ENCODE measurements around the gene BHMT. TPM values are rescaled to one million over a fixed set of nuclear protein-coding genes. Genes with fewer than 3 reads are reported as not detected.

Gene BHMT
- not detected in 2 replicates for total RNA-seq (2011; cell fraction: chromatin; rRNA removed; ENCODE audit: low replicate concordance)
- not detected in 2 replicates for total RNA-seq (2011; cell fraction: nucleolus; rRNA removed)
- total RNA-seq (2011; cell fraction: nucleoplasm; rRNA removed) = not detected in 2 replicates
- total RNA-seq (2014; rRNA removed) (not detected in 2 replicates), total RNA-seq (2014; rRNA removed; fragmentation: Illumina TruSeq; extraction: Trizol) (not detected in 2 replicates), total RNA-seq (2015; rRNA removed; fragmentation: Illumina TruSeq; extraction: Trizol) (not detected in 2 replicates), total RNA-seq (2021) (0.16 TPM in 1 of 2 replicates, not detected in the other), polyA plus RNA-seq (2011; rRNA removed) (not detected in 2 replicates), polyA plus RNA-seq (2014; fragmentation: Illumina TruSeq; extraction: Trizol) (not detected in 2 replicates), polyA plus RNA-seq (2014; fragmentation: Nextera tagmentation; extraction: Ambion mirVana) (not detected), polyA plus RNA-seq (2014; rRNA removed) (not detected in 2 replicates), polyA minus RNA-seq (2011; rRNA and poly(A)+ RNA removed) (not detected in 2 replicates), Bru-seq, nascent RNA (not detected), BruChase-seq, experiment 1, labeled RNA remaining after a 2-hour chase (not detected), BruChase-seq, experiment 2, labeled RNA remaining after a 6-hour chase (percentile 5 among the genes with signal in this experiment)
- not detected in 2 replicates for polyA plus RNA-seq (2011; cell fraction: cytosol; rRNA removed)
- not detected in 2 replicates for polyA plus RNA-seq (2011; cell fraction: nucleus; rRNA removed)
- polyA plus RNA-seq (2012) = not detected in 2 replicates
- polyA minus RNA-seq (2011; cell fraction: cytosol; rRNA and poly(A)+ RNA removed) = not detected in 2 replicates
- not detected in 2 replicates for polyA minus RNA-seq (2011; cell fraction: nucleus; rRNA and poly(A)+ RNA removed)
- long read RNA-seq, experiment 1 = 0 reads
- long read RNA-seq, experiment 2 = 0 reads
- long read RNA-seq, experiment 3 = 0 reads

DNA sequence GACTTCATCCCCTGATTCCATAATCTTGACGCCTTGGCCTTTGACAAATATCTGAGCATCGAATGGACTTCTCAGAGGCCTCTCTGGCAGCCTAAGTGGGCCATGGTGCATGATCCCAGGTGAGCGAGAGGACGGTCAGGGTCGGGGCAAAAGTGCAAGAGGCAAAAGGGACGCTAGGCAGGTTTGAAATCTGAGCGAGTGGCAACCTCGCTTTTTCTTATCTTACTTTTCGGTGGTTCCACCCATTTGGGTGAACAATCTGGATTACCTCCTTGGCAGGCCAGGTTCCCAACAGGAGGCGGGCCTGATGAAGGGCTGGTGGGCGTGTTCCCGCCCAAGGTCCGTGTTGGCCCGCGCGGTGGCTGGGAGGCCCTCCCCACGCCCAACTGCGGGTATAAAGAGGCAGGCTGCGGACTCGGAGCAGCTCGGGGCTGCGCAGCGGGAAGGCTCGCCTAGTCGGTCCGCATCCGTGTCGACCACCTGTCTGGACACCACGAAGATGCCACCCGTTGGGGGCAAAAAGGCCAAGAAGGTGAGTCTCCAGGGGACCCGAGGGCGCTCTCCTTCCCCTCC is at the start of gene BHMT:
Gene BHMT, plus strand, starts transcription at position 423 of the 573 bp plus-strand sequence. Its CDS starts 77 bp downstream, at position 500.
- Histone ChIP-seq H3K4me3 (no peak within 1 kb of the TSS), H3K36me3 (ENCODE audit: control insufficient read depth, insufficient read depth, low read length) (no peaks in the 10 kb centered on the region), H3K4me2 (ENCODE audit: insufficient read depth, low read length) (no peak within 1 kb of the TSS), H3K9me1 (ENCODE audit: control insufficient read depth, insufficient read depth, low read length) (no peaks in the 10 kb centered on the region), H3K4me1 (replicated peaks in 1 of 2; ENCODE audit: control insufficient read depth in 2 of 2, insufficient read depth in 2 of 2, low read length in 2 of 2) (peaks cover 0 to 11% of the 10 kb centered on the region in 2 experiments; a peak in 3 of 5 replicates), H4K20me1 (replicated peaks; ENCODE audit: control insufficient read depth, insufficient read depth, low read length) (no peaks in the 10 kb centered on the region), H3K27me3 (ENCODE audit: control insufficient read depth in 2 of 2, insufficient read depth in 2 of 2, low read length in 2 of 2) (peaks cover 22 to 35% of the 10 kb centered on the region in 2 experiments), H3K9ac (ENCODE audit: insufficient read depth in 1 of 2, low read depth in 2 of 2, low read length in 2 of 2) (no peak within 1 kb of the TSS; a peak in 1 of 4 replicates), H3K9me3 (replicated peaks; ENCODE audit: control insufficient read depth, insufficient read depth, low read depth, low read length) (no peaks in the 10 kb centered on the region), H3K27ac (ENCODE audit: extremely low read depth, low read depth, low read length) (no peak within 1 kb of the TSS), H2AFZ (ENCODE audit: low read depth, low read length) (no peak within 1 kb of the TSS), H3K79me2 (ENCODE audit: control insufficient read depth, insufficient read depth, low read length) (no peaks in the 10 kb centered on the region)
- in situ Hi-C loops (cut with MboI) (no loop called here), intact Hi-C loops (cut with micrococcal nuclease) (no loop called here)
- no peak for DNase-seq (ENCODE audit: extremely low read depth in 1 of 4, low spot score in 3 of 4)
- POLR2A ChIA-PET = interaction anchor here (0.7 kb wide), 1 partner anchor 99 kb away, joined by 3 read pairs; no protein-coding TSS in a partner anchor
- no TSS peak for BruUV-seq (replicated peaks)
- ATAC-seq = 0 out of 3 replicates have a peak, but pooled peaks have one; percentile 21
- CTCF ChIA-PET (ENCODE audit: low intra/inter-chr PET ratio) = no interaction called here
- no peak for FAIRE-seq
- TF ChIP-seq EZH2 (IDR thresholded peaks at IDR 0.05; ENCODE audit: borderline replicate concordance, low read depth, low read length) (peak; percentile 73; the same call in 1 of the 2 replicates), POLR2G (IDR thresholded peaks at IDR 0.05; ENCODE audit: low read depth, low read length) (no peak)
- 1% methylated on average over 30 of the region's 32 CpGs for WGBS (ENCODE audit: insufficient coverage, low coverage, missing lambda C conversion rate)
